SK-N-MC (cell line): Measurements from ENCODE around the gene FXYD2.
"Not testable (repeated sequence)": the region's sequence is repeated elsewhere in the genome, so short reads cannot be mapped to it uniquely, and the experiment has no call there.

Experiments used
- EZH2 ChIP-seq: fragments of 200-600 bp; sonication (generic); IDR thresholded peaks from one replicate; pipeline ENCODE4 v1.6.1; 2017; ENCODE audit warnings: antibody characterized with exemption
- POLR2AphosphoS5 ChIP-seq: IDR thresholded peaks from 2 replicates; pipeline ENCODE4 v1.6.1; 2012; ENCODE audit warnings: mild to moderate bottlenecking, low read depth, low read length, borderline replicate concordance

DNA sequence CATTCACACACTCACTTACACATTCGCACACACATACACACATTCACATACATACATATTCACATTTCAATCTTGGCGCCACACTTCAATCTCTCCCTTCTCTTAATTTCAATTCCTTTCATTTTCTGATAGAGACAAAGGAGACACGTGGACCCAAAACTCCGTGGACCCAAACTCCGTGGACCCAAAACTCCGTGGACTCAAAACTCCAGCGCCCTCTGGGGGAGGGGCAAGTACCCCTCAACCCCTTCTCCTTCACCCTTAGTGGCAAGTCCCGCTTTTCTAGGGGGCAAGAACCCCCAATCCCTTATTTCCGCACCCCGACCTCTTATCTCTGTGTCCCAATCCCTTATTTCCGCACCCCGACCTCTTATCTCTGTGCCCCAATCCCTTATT is 14.5 kb downstream of the FXYD2 start:
- not testable (repeated sequence) for TF ChIP-seq EZH2, POLR2AphosphoS5
